Neural progenitor cell (in vitro differentiated cells): Measurements from ENCODE around the gene DAPK2. TPM values are rescaled to one million over a fixed set of nuclear protein-coding genes. Genes with fewer than 3 reads are reported as not detected.

Experiments
- DNase-seq: peaks from one replicate; pipeline ENCODE4 v3.0.0-alpha.2; 2016; ENCODE audit warnings: low spot score
- H2AFZ ChIP-seq: fragments of 200-600 bp; sonication (generic); replicated peaks from 2 replicates; pipeline ENCODE4 v1.6.1; 2016; ENCODE audit warnings: antibody characterized with exemption
- H3F3A ChIP-seq: fragments of 200-600 bp; sonication (generic); 2 replicates; pipeline ENCODE4 v1.6.1; 2016; ENCODE audit warnings: antibody characterized with exemption, low read depth
- H3K27ac ChIP-seq: fragments of 200-600 bp; sonication (generic); 2 replicates; pipeline ENCODE4 v1.5.1; 2016; ENCODE audit warnings: mild to moderate bottlenecking
- H3K27me3 ChIP-seq: fragments of 200-600 bp; sonication (generic); 2 replicates; pipeline ENCODE4 v1.6.1; 2016; ENCODE audit warnings: mild to moderate bottlenecking, moderate library complexity
- H3K36me3 ChIP-seq: fragments of 200-600 bp; sonication (generic); 2 replicates; pipeline ENCODE4 v1.5.1; 2016
- H3K4me1 ChIP-seq: fragments of 200-600 bp; sonication (generic); 2 replicates; pipeline ENCODE4 v1.6.1; 2016; ENCODE audit warnings: mixed run types
- H3K4me2 ChIP-seq: fragments of 200-600 bp; sonication (generic); 2 replicates; pipeline ENCODE4 v1.6.1; 2016
- H3K4me3 ChIP-seq: fragments of 200-600 bp; sonication (generic); 2 replicates; pipeline ENCODE4 v1.5.1; 2016
- H3K79me2 ChIP-seq: fragments of 200-600 bp; sonication (generic); 2 replicates; pipeline ENCODE4 v1.6.1; 2016; ENCODE audit warnings: low read depth
- H3K9ac ChIP-seq: fragments of 200-600 bp; sonication (generic); 2 replicates; pipeline ENCODE4 v1.6.1; 2016
- H3K9me3 ChIP-seq: fragments of 200-600 bp; sonication (generic); 2 replicates; pipeline ENCODE4 v1.5.1; 2016; ENCODE audit warnings: low read depth
- H4K20me1 ChIP-seq: fragments of 200-600 bp; sonication (generic); 2 replicates; pipeline ENCODE4 v1.6.1; 2016; ENCODE audit warnings: low read depth
- H3K27ac Mint-ChIP-seq: 3 replicates; pipeline ENCODE4 v1.8.0; 2021; ENCODE audit warnings: mixed read lengths
- H3K27me3 Mint-ChIP-seq: 2 replicates; pipeline ENCODE4 v1.8.0; 2022; ENCODE audit warnings: low read depth, mild to moderate bottlenecking, inconsistent platforms, moderate library complexity, mixed read lengths; ENCODE audit not compliant: insufficient read depth
- H3K36me3 Mint-ChIP-seq: 3 replicates; pipeline ENCODE4 v1.8.0; 2021; ENCODE audit warnings: mixed read lengths
- H3K4me1 Mint-ChIP-seq: 3 replicates; pipeline ENCODE4 v1.8.0; 2021; ENCODE audit warnings: mixed read lengths
- H3K4me3 Mint-ChIP-seq: 3 replicates; pipeline ENCODE4 v1.8.0; 2021; ENCODE audit warnings: mild to moderate bottlenecking, moderate library complexity, mixed read lengths
- H3K9me3 Mint-ChIP-seq: 3 replicates; pipeline ENCODE4 v1.8.0; 2020; ENCODE audit warnings: mixed read lengths
- EZH2 ChIP-seq: fragments of 200-600 bp; sonication (generic); IDR thresholded peaks from 2 replicates; pipeline ENCODE4 v1.6.1; 2017; ENCODE audit warnings: antibody characterized with exemption, mild to moderate bottlenecking, moderate library complexity
- EZH2phosphoT487 ChIP-seq: fragments of 200-600 bp; sonication (generic); IDR thresholded peaks from 2 replicates; pipeline ENCODE4 v1.6.1; 2017; ENCODE audit warnings: antibody characterized with exemption
- total RNA-seq: library from RNA; depleted of rRNA; stranded (reverse); fragments of >200 nt; gene quantifications from 2 replicates; pipeline ENCODE4 v1.2.3, GENCODE V29; 2015; ENCODE audit warnings: low replicate concordance
- TF ChIP-seq, protein P1 (sequence below): fragments of 200-600 bp; sonication (generic); IDR thresholded peaks from 2 replicates; pipeline ENCODE4 v1.5.1; 2017; ENCODE audit warnings: antibody characterized with exemption, mild to moderate bottlenecking

Gene DAPK2
- total RNA-seq, 1 donor from 2014 or later: 5.4 TPM

DNA sequence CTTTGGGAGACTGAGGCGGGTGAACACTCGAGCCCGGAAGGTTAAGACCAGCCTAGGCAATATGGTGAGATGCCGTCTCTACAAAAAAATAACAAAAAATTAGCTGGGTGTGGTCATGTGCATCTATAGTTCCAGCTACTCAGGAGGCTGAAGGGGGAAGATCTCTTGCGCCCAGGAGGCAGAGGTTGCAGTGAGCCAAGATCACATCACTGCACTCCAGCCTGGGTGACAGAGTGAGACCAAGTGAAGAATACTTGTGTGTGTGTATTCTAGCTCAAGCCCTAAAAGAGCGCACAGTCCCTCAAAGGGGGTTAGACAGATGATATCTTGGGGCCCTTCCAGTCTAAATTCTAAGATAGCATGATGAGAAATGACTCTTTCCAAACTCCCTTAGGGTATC lies 23.7 kb downstream of the DAPK2 start:
- TF ChIP-seq, protein P1, sequence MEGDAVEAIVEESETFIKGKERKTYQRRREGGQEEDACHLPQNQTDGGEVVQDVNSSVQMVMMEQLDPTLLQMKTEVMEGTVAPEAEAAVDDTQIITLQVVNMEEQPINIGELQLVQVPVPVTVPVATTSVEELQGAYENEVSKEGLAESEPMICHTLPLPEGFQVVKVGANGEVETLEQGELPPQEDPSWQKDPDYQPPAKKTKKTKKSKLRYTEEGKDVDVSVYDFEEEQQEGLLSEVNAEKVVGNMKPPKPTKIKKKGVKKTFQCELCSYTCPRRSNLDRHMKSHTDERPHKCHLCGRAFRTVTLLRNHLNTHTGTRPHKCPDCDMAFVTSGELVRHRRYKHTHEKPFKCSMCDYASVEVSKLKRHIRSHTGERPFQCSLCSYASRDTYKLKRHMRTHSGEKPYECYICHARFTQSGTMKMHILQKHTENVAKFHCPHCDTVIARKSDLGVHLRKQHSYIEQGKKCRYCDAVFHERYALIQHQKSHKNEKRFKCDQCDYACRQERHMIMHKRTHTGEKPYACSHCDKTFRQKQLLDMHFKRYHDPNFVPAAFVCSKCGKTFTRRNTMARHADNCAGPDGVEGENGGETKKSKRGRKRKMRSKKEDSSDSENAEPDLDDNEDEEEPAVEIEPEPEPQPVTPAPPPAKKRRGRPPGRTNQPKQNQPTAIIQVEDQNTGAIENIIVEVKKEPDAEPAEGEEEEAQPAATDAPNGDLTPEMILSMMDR: no peak
- TF ChIP-seq EZH2 (no peak), EZH2phosphoT487 (no peak)
- H3K4me1 ChIP-seq: peaks cover 7% of the 10 kb centered on the region
- H3K9me3 ChIP-seq: no peaks in the 10 kb centered on the region
- H3K79me2 ChIP-seq: no peaks in the 10 kb centered on the region
- H3K9ac ChIP-seq: no peak overlapping the region
- H3K27ac ChIP-seq: no peak overlapping the region
- H4K20me1 ChIP-seq: no peaks in the 10 kb centered on the region
- no peaks in the 10 kb centered on the region for H3K27me3 ChIP-seq
- Mint-ChIP-seq H3K36me3 (no peaks in the 10 kb centered on the region), H3K27ac (no peak overlapping the region), H3K4me1 (peaks cover 4% of the 10 kb centered on the region), H3K9me3 (no peaks in the 10 kb centered on the region), H3K27me3 (no peaks in the 10 kb centered on the region), H3K4me3 (no peak overlapping the region)
- H3K4me2 ChIP-seq: no peak overlapping the region
- H3K36me3 ChIP-seq: no peaks in the 10 kb centered on the region
- H3F3A ChIP-seq: no peaks in the 10 kb centered on the region
- no peak overlapping the region for H2AFZ ChIP-seq
- H3K4me3 ChIP-seq: no peak overlapping the region
- no peak for DNase-seq

DNA sequence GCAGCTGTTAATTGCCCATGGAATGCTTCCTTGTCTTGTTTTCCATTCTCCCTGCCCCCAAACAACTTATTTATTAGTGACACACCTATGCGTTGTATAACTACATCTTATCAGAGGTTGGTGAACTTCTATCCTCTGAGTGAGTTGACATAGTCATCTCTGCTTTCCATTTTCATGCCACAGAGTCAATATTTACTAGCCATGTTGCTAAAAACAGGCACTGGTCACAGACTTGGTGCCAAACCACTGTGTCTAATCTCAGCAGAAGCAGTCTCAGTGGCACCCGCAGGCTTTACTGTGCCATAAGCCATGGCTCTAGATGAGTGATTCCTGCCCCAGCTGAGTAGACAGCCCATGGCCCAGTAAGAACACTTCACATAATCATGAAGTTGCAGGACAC lies 26.5 kb downstream of the DAPK2 start:
- H4K20me1 ChIP-seq: no peaks in the 10 kb centered on the region
- H3K36me3 Mint-ChIP-seq: no peaks in the 10 kb centered on the region
- H3K4me1 ChIP-seq: peaks cover 7% of the 10 kb centered on the region
- no peak overlapping the region for H3K27ac ChIP-seq
- no peak for TF ChIP-seq EZH2
- no peak overlapping the region for H3K9ac ChIP-seq
- no peak overlapping the region for H3K4me3 ChIP-seq
- H3K4me3 Mint-ChIP-seq: no peak overlapping the region
- H2AFZ ChIP-seq: no peak overlapping the region
- H3K27me3 ChIP-seq: no peaks in the 10 kb centered on the region
- no peak overlapping the region for H3K27ac Mint-ChIP-seq
- no peaks in the 10 kb centered on the region for H3K27me3 Mint-ChIP-seq
- no peaks in the 10 kb centered on the region for H3F3A ChIP-seq
- H3K36me3 ChIP-seq: no peaks in the 10 kb centered on the region
- H3K9me3 Mint-ChIP-seq: no peaks in the 10 kb centered on the region
- no peak for DNase-seq
- peaks cover 4% of the 10 kb centered on the region for H3K4me1 Mint-ChIP-seq
- no peak overlapping the region for H3K4me2 ChIP-seq
- no peaks in the 10 kb centered on the region for H3K79me2 ChIP-seq
- no peaks in the 10 kb centered on the region for H3K9me3 ChIP-seq

DNA sequence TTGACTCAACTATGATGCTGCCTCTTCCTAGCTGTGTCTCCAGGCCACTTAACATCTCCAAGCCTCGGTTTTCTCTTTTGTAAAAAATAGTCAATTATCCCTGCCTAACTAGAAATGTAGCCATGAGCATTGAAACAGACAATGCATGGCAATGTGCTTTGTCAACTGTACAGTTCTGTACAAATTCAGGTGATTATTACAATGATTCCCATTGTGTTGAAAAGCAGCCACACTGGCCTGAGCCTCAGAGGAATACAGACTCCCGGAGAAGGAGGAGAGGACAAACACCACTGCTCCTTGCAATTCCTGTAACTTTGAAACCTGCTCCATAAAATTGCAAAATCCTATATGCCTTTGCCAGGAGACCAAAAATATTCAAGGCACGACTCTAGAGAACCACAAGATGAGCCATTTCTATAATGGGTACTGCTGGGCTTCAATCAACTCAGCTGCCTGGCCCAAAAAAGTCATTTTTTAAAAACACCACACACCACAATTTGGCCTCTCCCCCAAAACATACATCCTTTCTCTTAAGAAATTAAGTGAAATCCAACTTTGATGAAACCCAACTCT lies 28.6 kb downstream of the DAPK2 start:
- peaks cover 9% of the 10 kb centered on the region for H3K4me1 Mint-ChIP-seq
- H3K9me3 Mint-ChIP-seq: no peaks in the 10 kb centered on the region
- Histone ChIP-seq H4K20me1 (no peaks in the 10 kb centered on the region), H3K79me2 (no peaks in the 10 kb centered on the region), H2AFZ (no peak overlapping the region), H3F3A (peaks cover 6% of the 10 kb centered on the region), H3K9me3 (no peaks in the 10 kb centered on the region), H3K9ac (no peak overlapping the region), H3K27me3 (no peaks in the 10 kb centered on the region), H3K4me1 (peaks cover 12% of the 10 kb centered on the region), H3K4me2 (no peak overlapping the region), H3K27ac (no peak overlapping the region), H3K4me3 (no peak overlapping the region), H3K36me3 (no peaks in the 10 kb centered on the region)
- H3K27ac Mint-ChIP-seq: no peak overlapping the region
- no peak for TF ChIP-seq EZH2phosphoT487
- TF ChIP-seq, protein P1: no peak
- TF ChIP-seq EZH2: no peak
- no peak for DNase-seq
- H3K27me3 Mint-ChIP-seq: no peaks in the 10 kb centered on the region
- no peak overlapping the region for H3K4me3 Mint-ChIP-seq
- H3K36me3 Mint-ChIP-seq: no peaks in the 10 kb centered on the region

DNA sequence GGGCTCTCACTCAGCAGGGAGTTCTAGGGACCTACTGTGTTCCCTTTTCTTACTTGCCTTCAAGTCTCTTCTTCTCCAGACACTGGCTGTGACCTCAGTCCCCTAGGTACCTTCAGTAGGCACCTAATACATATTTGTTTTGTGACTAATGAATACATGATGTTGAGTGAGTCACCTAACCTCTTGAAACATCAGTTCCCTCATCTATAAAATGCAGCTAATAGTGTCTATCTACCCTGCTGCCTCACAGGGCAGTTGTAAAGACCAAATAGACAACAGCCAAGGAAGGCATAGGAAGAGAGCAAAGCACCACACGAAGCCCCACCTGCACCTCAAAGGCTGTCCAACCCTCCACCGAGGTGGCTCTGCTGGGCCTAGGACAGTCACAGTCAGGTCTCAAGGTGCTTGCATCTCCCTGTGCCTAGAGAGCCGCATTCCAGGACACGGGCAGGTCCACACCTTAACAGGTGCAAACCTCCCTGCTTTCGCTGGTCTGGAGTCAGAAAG lies 29.1 kb downstream of the DAPK2 start:
- Histone ChIP-seq H3K36me3 (no peaks in the 10 kb centered on the region), H3K4me2 (no peak overlapping the region), H3K79me2 (no peaks in the 10 kb centered on the region), H3K4me1 (peaks cover 12% of the 10 kb centered on the region), H3K9ac (no peak overlapping the region), H2AFZ (no peak overlapping the region), H3K9me3 (no peaks in the 10 kb centered on the region), H3K4me3 (no peak overlapping the region), H4K20me1 (no peaks in the 10 kb centered on the region), H3F3A (peaks cover 6% of the 10 kb centered on the region), H3K27me3 (no peaks in the 10 kb centered on the region), H3K27ac (no peak overlapping the region)
- Mint-ChIP-seq H3K4me3 (no peak overlapping the region), H3K9me3 (no peaks in the 10 kb centered on the region), H3K36me3 (no peaks in the 10 kb centered on the region), H3K4me1 (peaks cover 12% of the 10 kb centered on the region), H3K27ac (no peak overlapping the region), H3K27me3 (no peaks in the 10 kb centered on the region)
- TF ChIP-seq EZH2 (no peak), EZH2phosphoT487 (no peak)
- TF ChIP-seq, protein P1: no peak
- DNase-seq: no peak
